Prostate gland (tissue), 2 donors: ENCODE measurements around the gene ATP2C1.

Experiments used
- POLR2A ChIP-seq: fragments of 450-650 bp; IDR thresholded peaks from one replicate; pipeline ENCODE4 v1.6.1; 2016; ENCODE audit warnings: antibody characterized with exemption, mild to moderate bottlenecking
- TF ChIP-seq, protein P1 (sequence below), 4 experiments: fragments of 200-600 bp in 2 of 4; fragments of 450-650 bp in 2 of 4; sonication (generic) in 2 of 4; IDR thresholded peaks; 1 replicate in 3 of 4; 2 replicates in 1 of 4; pipeline ENCODE4 v1.5.1; 2016 to 2019; ENCODE audit warnings: antibody characterized with exemption in 4 of 4, mild to moderate bottlenecking in 2 of 4, moderate library complexity in 2 of 4

DNA sequence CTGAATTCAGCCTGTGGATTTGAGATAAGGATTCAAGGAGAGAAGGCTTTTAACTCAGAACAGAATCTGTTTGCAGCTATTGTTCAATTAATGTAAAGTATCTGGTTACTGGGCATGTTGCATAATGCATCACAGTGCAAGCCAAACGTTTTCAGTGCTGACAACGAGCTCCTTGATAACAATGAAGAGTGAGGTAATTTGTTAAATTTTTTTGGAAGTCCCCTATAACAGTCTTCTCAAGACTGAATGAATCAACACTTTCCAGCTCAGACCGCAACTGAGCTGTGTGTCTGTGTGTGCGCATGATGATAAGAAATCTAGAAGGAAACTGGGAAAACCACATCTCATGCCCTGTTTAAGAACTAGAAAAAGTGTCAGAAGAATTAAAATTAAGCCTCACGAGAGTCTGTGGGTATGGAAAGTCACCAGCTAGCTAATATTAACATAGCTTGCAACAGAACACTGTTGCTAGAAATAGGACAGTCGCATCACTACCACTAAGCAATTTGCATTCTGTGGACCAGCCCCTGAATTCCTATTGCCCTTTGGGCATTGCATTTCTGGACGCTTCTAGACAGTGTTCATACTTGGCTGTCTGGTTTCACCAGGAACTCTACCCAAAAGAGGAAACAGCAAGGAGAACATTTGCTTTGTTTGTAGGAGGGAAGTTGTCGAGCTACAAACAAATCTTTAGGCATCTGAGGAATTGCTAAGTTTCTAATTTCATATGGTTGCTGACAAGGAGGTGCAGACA is 43.7 kb upstream of the ATP2C1 start:
- no peak for TF ChIP-seq POLR2A
- TF ChIP-seq, protein P1, sequence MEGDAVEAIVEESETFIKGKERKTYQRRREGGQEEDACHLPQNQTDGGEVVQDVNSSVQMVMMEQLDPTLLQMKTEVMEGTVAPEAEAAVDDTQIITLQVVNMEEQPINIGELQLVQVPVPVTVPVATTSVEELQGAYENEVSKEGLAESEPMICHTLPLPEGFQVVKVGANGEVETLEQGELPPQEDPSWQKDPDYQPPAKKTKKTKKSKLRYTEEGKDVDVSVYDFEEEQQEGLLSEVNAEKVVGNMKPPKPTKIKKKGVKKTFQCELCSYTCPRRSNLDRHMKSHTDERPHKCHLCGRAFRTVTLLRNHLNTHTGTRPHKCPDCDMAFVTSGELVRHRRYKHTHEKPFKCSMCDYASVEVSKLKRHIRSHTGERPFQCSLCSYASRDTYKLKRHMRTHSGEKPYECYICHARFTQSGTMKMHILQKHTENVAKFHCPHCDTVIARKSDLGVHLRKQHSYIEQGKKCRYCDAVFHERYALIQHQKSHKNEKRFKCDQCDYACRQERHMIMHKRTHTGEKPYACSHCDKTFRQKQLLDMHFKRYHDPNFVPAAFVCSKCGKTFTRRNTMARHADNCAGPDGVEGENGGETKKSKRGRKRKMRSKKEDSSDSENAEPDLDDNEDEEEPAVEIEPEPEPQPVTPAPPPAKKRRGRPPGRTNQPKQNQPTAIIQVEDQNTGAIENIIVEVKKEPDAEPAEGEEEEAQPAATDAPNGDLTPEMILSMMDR (IDR thresholded peaks at IDR 0.05): no peak
